ENCODE data around the gene ITGB3BP. TPM values are rescaled to one million over a fixed set of nuclear protein-coding genes. Genes with fewer than 3 reads are reported as not detected.

The ITGB3BP gene
- total RNA-seq, 1 experiment from 2014 or later, result 50.2 TPM

DNA sequence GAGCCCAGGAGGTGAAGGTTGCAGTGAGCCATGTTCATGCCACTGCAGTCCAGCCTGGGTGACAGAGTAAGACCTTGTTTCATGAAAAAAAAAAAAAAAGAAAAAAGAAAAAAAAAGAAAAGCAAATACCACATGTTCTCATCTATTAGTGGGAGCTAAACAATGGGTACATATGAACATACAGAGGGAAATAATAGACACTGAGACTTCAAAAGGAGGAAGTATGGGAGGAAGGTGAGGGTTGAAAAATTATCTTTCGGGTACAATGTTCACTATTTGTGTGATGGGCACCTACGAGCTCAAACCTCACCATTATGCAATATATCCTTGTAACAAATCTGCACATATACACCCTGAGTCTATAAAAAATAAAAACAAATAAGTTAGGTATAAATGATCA lies 6.4 kb downstream of the ITGB3BP start:
- ChIA-PET POLR2A (no interaction called here), RAD21 (ENCODE audit: low non-redundant PET in 1 of 2, low total read pairs in 2 of 2, uncharacterized antibody in 2 of 2, unreplicated experiment in 2 of 2) (no interaction called here), CTCF (no interaction called here)
- DNase-seq (ENCODE audit: low read depth, low spot score) (no peak), ATAC-seq (no peak)
- intact Hi-C loops (cut with micrococcal nuclease), result no loop called here
- no peak overlapping the region for H3K27ac ChIP-seq (ENCODE audit: low read depth, low read length)
- H3K79me2 ChIP-seq (ENCODE audit: insufficient read depth, low read length), result peaks cover 86% of the 10 kb centered on the region
- H3K9me3 ChIP-seq (ENCODE audit: control insufficient read depth in 1 of 2, insufficient read depth in 1 of 2, low read depth in 1 of 2, low read length in 2 of 2), result no peaks in the 10 kb centered on the region
- no peaks in the 10 kb centered on the region for H4K20me1 ChIP-seq (ENCODE audit: insufficient read depth)
- H3K4me2 ChIP-seq (ENCODE audit: low read length), result no peak overlapping the region
- BruUV-seq (replicated peaks), result no TSS peak
- TF ChIP-seq JUND (IDR thresholded peaks at IDR 0.05) (no peak), ZFX (IDR thresholded peaks at IDR 0.05) (no peak), ELF1 (IDR thresholded peaks at IDR 0.05; ENCODE audit: borderline replicate concordance, low read depth) (no peak), SP1 (IDR thresholded peaks at IDR 0.05; ENCODE audit: low read depth) (no peak), EZH2 (IDR thresholded peaks at IDR 0.05) (no peak), RAD21 (IDR thresholded peaks at IDR 0.05; ENCODE audit: low read depth) (no peak), EZH2phosphoT487 (IDR thresholded peaks at IDR 0.05; ENCODE audit: borderline replicate concordance) (no peak), POLR2AphosphoS5 (IDR thresholded peaks at IDR 0.05; ENCODE audit: low read depth, low read length) (no peak), SIN3A (IDR thresholded peaks at IDR 0.05; ENCODE audit: low read depth) (no peak), CBX3 (IDR thresholded peaks at IDR 0.05; ENCODE audit: low read depth) (no peak), FOSL1 (IDR thresholded peaks at IDR 0.05; ENCODE audit: low read depth) (no peak), YY1 (IDR thresholded peaks at IDR 0.05; ENCODE audit: extremely low read depth, insufficient replicate concordance, low read depth, low read length) (no peak)
- TF ChIP-seq, protein P1, sequence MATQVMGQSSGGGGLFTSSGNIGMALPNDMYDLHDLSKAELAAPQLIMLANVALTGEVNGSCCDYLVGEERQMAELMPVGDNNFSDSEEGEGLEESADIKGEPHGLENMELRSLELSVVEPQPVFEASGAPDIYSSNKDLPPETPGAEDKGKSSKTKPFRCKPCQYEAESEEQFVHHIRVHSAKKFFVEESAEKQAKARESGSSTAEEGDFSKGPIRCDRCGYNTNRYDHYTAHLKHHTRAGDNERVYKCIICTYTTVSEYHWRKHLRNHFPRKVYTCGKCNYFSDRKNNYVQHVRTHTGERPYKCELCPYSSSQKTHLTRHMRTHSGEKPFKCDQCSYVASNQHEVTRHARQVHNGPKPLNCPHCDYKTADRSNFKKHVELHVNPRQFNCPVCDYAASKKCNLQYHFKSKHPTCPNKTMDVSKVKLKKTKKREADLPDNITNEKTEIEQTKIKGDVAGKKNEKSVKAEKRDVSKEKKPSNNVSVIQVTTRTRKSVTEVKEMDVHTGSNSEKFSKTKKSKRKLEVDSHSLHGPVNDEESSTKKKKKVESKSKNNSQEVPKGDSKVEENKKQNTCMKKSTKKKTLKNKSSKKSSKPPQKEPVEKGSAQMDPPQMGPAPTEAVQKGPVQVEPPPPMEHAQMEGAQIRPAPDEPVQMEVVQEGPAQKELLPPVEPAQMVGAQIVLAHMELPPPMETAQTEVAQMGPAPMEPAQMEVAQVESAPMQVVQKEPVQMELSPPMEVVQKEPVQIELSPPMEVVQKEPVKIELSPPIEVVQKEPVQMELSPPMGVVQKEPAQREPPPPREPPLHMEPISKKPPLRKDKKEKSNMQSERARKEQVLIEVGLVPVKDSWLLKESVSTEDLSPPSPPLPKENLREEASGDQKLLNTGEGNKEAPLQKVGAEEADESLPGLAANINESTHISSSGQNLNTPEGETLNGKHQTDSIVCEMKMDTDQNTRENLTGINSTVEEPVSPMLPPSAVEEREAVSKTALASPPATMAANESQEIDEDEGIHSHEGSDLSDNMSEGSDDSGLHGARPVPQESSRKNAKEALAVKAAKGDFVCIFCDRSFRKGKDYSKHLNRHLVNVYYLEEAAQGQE (IDR thresholded peaks at IDR 0.05; ENCODE audit: low read depth), result no peak
- no peak overlapping the region for H3K9ac ChIP-seq (ENCODE audit: low read length)
- no peaks in the 10 kb centered on the region; a peak in 2 of 4 replicates for H3K4me1 ChIP-seq (ENCODE audit: control insufficient read depth in 1 of 2, insufficient read depth in 2 of 2, low read length in 2 of 2)
- no peak overlapping the region for H3K4me3 ChIP-seq (replicated peaks in 1 of 2; ENCODE audit: low read depth in 1 of 2, low read length in 2 of 2)
- no peaks in the 10 kb centered on the region for H3K36me3 ChIP-seq (ENCODE audit: control insufficient read depth in 1 of 2, insufficient read depth in 2 of 2, low read length in 2 of 2)
- H3K27me3 ChIP-seq (ENCODE audit: insufficient read depth, low read length), result no peaks in the 10 kb centered on the region
- H3K9me2 ChIP-seq (ENCODE audit: insufficient read depth), result no peaks in the 10 kb centered on the region
- H2AFZ ChIP-seq (ENCODE audit: low read depth, low read length, poor library complexity, severe bottlenecking), result no peak overlapping the region

Measured in HCT116 (cell line).